Measurements from ENCODE around the gene PLCB2.

PLCB2 gene

GRCh38 chr15:40323239-40323952, 15.7 kb upstream of the PLCB2 start, which contains the start of gene INAFM2:
Gene INAFM2, plus strand, starts transcription at chr15:40323692. Its CDS starts 364 bp downstream, at chr15:40324056.
- peak; percentile 42 for DNase-seq

GRCh38 chr15:40322531-40323238, 14.9 kb upstream of the PLCB2 start:
- DNase-seq: no peak

- no peak for DNase-seq
Observed at GRCh38 chr15:40320931-40321371, 13.2 kb upstream of the PLCB2 start.

- no peak for DNase-seq
Observed at GRCh38 chr15:40320409-40320808, 12.7 kb upstream of the PLCB2 start.

GRCh38 chr15:40317580-40317979, 9.8 kb upstream of the PLCB2 start:
- no peak for DNase-seq

GRCh38 chr15:40316931-40317330, 9.2 kb upstream of the PLCB2 start:
- DNase-seq: no peak

GRCh38 chr15:40314723-40315276, 7.1 kb upstream of the PLCB2 start:
- DNase-seq: no peak

GRCh38 chr15:40313531-40314398, 6.0 kb upstream of the PLCB2 start:
- DNase-seq: no peak

GRCh38 chr15:40312370-40313158, 4.8 kb upstream of the PLCB2 start:
- no peak for DNase-seq

- DNase-seq: no peak
Observed at GRCh38 chr15:40310993-40311392, 3.3 kb upstream of the PLCB2 start.

- DNase-seq: no peak
Observed at GRCh38 chr15:40310001-40310959, 2.5 kb upstream of the PLCB2 start.

GRCh38 chr15:40309344-40309862, 1.7 kb upstream of the PLCB2 start:
- no peak for DNase-seq

- no peak for DNase-seq
Observed at GRCh38 chr15:40306908-40307307, 827 bp downstream of the PLCB2 start.

GRCh38 chr15:40306371-40306770, 1.4 kb downstream of the PLCB2 start:
- no peak for DNase-seq

GRCh38 chr15:40305281-40305680, 2.5 kb downstream of the PLCB2 start:
- DNase-seq: no peak

- no peak for DNase-seq
Observed at GRCh38 chr15:40303576-40303975, 4.2 kb downstream of the PLCB2 start.

GRCh38 chr15:40302981-40303380, 4.8 kb downstream of the PLCB2 start:
- DNase-seq: no peak

GRCh38 chr15:40302288-40302886, 5.3 kb downstream of the PLCB2 start:
- DNase-seq: no peak

- no peak for DNase-seq
Observed at GRCh38 chr15:40301467-40302179, 6.1 kb downstream of the PLCB2 start.

- DNase-seq: no peak
Observed at GRCh38 chr15:40300771-40301170, 7.0 kb downstream of the PLCB2 start.
